Tongue (tissue), 1 donor: ENCODE results near the gene MTRF1. TPM values are rescaled to one million over a fixed set of nuclear protein-coding genes. Genes with fewer than 3 reads are reported as not detected.

ENCODE experiments used
- total RNA-seq: library from RNA; depleted of rRNA; stranded (reverse); fragments of >200 nt; gene quantifications from one replicate; pipeline ENCODE4 v1.2.3, GENCODE V29; 2014

Gene MTRF1
- total RNA-seq, 1 donor from 2014 or later: 17.1 TPM

Other genes starting within 250 kb of the MTRF1 start
- gene ELF1, start 244.3 kb downstream of the MTRF1 start, total RNA-seq: 72.2 TPM
- 19.0 TPM for gene WBP4, start 202.1 kb downstream of the MTRF1 start, total RNA-seq
- gene KBTBD6, start 130.8 kb downstream of the MTRF1 start, total RNA-seq: 22.2 TPM
- gene KBTBD7, start 69.0 kb downstream of the MTRF1 start, total RNA-seq: 21.5 TPM
- gene NAA16, start 47.7 kb upstream of the MTRF1 start, total RNA-seq: 36.3 TPM
- 36.6 TPM for gene RGCC, start 194.0 kb upstream of the MTRF1 start, total RNA-seq